H1 (cell line): Measurements from ENCODE around the gene EPHA7.

Experiments used
- ATF2 ChIP-seq: IDR thresholded peaks from 2 replicates; pipeline ENCODE4 v1.6.1; 2012; ENCODE audit warnings: low read length, inconsistent platforms
- BACH1 ChIP-seq: IDR thresholded peaks from 2 replicates; pipeline ENCODE4 v1.6.1; 2012; ENCODE audit warnings: low read length, improper control_type of control experiment
- BRCA1 ChIP-seq: IDR thresholded peaks from 2 replicates; pipeline ENCODE4 v1.6.1; 2012; ENCODE audit warnings: low read depth, low read length, improper control_type of control experiment
- CTCF ChIP-seq, 3 experiments: IDR thresholded peaks; 1 replicate in 2 of 3; 2 replicates in 1 of 3; pipeline versions ENCODE4 v1.5.1 to v1.6.1; 2011; ENCODE audit warnings: low read length in 3 of 3, mild to moderate bottlenecking in 3 of 3, inconsistent platforms in 2 of 3, low read depth in 1 of 3, moderate library complexity in 1 of 3; ENCODE audit not compliant: insufficient read depth in 1 of 3; ENCODE audit errors: control extremely low read depth in 1 of 3
- EZH2 ChIP-seq: fragments of 200-600 bp; sonication (generic); IDR thresholded peaks from 2 replicates; pipeline ENCODE4 v1.7.1; 2012; ENCODE audit warnings: low read depth, mild to moderate bottlenecking, moderate library complexity, low read length, inconsistent platforms; ENCODE audit not compliant: severe bottlenecking
- JUND ChIP-seq: IDR thresholded peaks from 2 replicates; pipeline ENCODE4 v1.6.1; 2011; ENCODE audit warnings: mild to moderate bottlenecking, improper control_type of control experiment, low read length
- KDM5A ChIP-seq: fragments of 200-600 bp; IDR thresholded peaks from 2 replicates; pipeline ENCODE4 v1.7.1; 2012; ENCODE audit warnings: mild to moderate bottlenecking, low read length, inconsistent platforms, mixed read lengths
- MAX ChIP-seq: IDR thresholded peaks from 2 replicates; pipeline ENCODE4 v1.6.1; 2012; ENCODE audit warnings: inconsistent platforms
- POLR2A ChIP-seq, 2 experiments: IDR thresholded peaks; 1 replicate in 1 of 2; 2 replicates in 1 of 2; pipeline ENCODE4 v1.6.1; 2011; ENCODE audit warnings: low read depth in 2 of 2, low read length in 2 of 2, mild to moderate bottlenecking in 2 of 2; ENCODE audit errors: control extremely low read depth in 1 of 2
- POLR2AphosphoS5 ChIP-seq: IDR thresholded peaks from 2 replicates; pipeline ENCODE4 v1.6.1; 2011; ENCODE audit warnings: low read depth, low read length
- POU5F1 ChIP-seq: IDR thresholded peaks from 2 replicates; pipeline ENCODE4 v1.6.1; 2011; ENCODE audit warnings: low read depth, mild to moderate bottlenecking, low read length, moderate library complexity
- RFX5 ChIP-seq: IDR thresholded peaks from 2 replicates; pipeline ENCODE4 v1.6.1; 2011; ENCODE audit warnings: low read depth, low read length, improper control_type of control experiment, borderline replicate concordance
- TBP ChIP-seq: IDR thresholded peaks from 2 replicates; pipeline ENCODE4 v1.6.1; 2011; ENCODE audit warnings: low read depth, low read length, improper control_type of control experiment
- YY1 ChIP-seq: IDR thresholded peaks from 2 replicates; pipeline ENCODE4 v1.6.1; 2011; ENCODE audit warnings: low read depth, mild to moderate bottlenecking, low read length

GRCh38 chr6:93194480-93194879, 224.9 kb downstream of the EPHA7 start:
- TF ChIP-seq POLR2AphosphoS5 (no peak), POLR2A (IDR thresholded peaks at IDR 0.05; ENCODE audit: control extremely low read depth in 1 of 2, low read depth in 2 of 2, low read length in 2 of 2) (no peak), TBP (no peak), CTCF (IDR thresholded peaks at IDR 0.05; ENCODE audit: control extremely low read depth in 1 of 3, insufficient read depth in 1 of 3, low read depth in 1 of 3, low read length in 3 of 3) (no peak), MAX (no peak), EZH2 (no peak), POU5F1 (no peak), BRCA1 (no peak), YY1 (no peak), ATF2 (no peak), KDM5A (no peak), BACH1 (no peak), RFX5 (no peak), JUND (no peak)
